NCI-H748 treated with DMSO at 0.1 percent for 48 hours (cell line): Measurements from ENCODE around the gene AKAP8L.

Experiments
- DNase-seq: peaks from one replicate; lab custom pipeline; 2025; lab: John Stamatoyannopoulos, UW

Gene AKAP8L, protein sequence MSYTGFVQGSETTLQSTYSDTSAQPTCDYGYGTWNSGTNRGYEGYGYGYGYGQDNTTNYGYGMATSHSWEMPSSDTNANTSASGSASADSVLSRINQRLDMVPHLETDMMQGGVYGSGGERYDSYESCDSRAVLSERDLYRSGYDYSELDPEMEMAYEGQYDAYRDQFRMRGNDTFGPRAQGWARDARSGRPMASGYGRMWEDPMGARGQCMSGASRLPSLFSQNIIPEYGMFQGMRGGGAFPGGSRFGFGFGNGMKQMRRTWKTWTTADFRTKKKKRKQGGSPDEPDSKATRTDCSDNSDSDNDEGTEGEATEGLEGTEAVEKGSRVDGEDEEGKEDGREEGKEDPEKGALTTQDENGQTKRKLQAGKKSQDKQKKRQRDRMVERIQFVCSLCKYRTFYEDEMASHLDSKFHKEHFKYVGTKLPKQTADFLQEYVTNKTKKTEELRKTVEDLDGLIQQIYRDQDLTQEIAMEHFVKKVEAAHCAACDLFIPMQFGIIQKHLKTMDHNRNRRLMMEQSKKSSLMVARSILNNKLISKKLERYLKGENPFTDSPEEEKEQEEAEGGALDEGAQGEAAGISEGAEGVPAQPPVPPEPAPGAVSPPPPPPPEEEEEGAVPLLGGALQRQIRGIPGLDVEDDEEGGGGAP

DNA sequence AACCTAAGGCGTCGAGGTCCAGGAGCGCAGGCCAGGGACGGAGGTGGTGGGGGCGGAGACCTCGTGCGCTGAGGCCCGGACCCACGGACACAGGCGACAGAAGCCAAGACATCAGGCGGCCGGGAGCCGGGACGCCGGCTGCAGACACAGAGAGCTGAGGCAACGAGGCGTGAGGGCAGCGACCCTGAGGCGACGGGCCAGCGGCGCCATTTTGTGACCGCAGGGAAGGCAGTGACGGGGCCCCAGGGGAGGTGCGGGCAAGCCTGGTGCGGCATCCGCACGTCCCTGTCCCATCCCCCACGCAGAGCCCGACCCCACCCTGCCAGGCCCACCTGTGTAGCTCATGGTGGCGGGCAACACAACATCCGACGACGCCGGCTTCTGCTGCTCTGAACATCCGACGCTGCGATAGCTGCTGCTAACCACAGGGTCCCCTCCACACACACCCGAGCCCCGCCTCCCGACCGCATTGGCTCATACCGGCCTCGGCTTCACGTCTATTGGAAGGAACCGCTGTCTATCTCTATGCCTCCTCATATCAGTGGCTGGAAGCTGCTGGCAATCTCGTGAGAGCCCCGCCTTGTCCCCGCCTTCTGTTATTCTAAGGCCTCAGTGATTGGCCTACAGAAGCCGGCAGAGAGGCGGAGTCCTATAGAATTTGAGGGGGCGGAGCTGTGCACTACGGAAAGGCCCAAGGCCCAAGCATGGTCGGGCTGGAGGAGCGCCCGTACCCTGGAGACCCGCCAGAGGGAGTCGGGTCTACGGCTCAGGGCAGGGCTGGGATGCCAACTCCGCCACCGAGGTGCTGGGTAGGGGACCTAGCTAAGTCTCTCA lies at the start of gene AKAP8L:
AKAP8L (minus strand) TSS at position 410 of the 834 bp plus-strand sequence; CDS start at position 345, 65 bp downstream.
- peak; percentile 96 for DNase-seq

DNA sequence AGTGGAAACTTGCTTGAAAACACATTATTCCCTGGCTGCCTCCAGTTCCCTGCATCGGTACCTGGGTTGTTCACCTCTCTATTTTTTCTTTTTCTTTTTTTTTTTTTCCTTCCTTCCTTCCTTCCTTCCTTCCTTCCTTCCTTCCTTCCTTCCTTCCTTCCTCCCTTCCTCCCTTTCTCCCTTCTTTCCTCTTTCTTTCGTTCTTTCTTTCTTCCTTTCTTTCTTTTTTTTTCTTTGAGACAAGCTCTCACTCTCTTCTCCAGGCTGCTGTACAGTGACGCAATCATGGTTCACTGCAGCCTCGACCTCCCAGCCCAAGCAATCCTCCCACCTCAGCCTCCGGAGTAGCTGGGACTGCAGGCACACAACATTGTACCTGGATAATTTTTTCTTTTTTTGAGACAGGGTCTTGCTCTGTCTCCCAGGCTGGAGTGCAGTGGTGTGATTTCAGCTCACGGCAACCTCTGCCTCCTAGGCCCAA lies 49.0 kb upstream of the AKAP8L start:
- DNase-seq, result no peak

DNA sequence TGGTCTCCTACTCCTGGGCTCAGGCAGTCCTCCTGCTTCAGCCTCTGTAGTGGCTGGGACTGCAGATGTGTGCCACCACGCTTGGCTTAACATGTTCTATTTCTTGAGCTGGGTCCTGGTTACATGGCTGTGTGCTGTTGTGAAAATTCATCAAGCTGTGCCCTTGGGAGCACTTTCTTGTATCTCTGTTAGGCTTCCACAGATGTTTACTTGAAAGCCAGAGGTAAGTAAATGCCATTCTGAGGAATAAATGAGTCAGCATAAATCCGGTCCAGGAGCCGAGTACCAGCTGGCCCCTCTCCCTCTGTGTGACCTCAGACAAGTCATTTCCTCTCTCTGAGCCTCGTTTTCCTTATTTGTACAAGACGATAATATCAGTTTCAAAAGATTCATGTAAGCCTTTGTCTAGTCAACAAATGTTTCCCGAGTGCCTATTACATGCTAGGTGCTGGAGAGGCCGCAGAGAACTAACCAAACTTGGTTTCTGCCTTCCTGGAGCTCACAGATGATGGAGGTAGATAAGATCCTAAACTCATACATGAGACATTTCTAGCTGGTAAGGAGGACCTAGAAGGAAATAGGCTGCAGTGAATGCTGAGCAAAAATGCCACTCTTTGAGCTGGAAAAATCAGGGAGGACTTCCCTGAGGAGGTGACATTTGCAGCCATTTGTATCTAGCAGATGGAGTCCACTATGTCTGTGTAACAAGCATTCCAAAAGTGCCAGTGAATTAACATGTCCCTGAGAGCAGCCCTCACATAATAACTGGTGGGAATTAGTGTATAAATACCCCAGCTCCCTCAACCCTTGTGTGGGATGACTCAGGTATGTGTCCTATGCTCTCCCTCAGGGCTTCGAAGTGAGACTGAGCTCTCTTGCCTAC lies 48.3 kb upstream of the AKAP8L start:
- no peak for DNase-seq

DNA sequence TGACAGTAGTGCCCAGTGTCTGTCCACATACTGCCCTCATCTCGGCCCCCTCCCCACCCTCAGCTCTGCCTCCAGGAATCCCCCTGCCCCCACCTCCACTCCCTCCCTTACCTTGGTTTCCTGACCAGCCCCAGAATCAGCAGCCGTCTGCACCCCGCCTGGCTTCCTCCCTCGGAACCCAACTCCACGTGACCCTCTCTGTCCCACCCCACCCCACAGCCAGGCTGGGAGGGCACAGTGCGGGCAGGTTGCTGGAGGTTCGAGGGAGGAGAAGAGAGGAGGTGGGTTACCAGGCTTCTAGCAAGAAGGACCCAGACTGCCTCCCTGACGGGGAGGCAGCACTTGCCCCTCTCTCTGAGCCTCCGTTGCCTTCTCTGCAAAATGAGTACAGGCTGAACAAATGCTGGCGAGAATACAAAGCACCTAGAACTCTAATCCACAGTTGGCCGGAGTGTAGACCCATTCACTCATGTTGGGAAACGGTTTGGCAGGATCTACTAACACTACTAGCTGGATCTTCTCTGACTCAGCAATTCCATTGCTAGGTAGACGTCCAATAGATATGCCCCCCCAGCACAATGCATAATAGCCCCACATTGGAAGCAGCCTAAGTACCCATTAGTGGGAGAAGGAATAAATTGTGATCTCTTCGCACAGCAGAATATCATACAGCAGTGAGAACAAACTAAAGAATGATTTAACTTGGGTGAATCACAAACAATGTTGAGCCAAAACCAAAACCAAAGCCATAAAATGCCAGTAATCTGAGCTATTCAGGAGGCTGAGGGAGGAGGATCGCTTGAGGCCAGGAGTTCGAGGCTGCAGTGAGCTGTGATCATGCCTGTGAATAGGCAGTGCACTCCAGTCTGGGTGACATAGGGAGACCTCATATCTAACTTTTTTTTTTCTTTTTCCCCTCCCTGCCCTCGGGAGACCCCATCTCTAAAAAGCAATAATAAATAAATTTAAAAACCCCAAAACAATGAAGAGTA lies 45.9 kb upstream of the AKAP8L start, which contains the start of gene RASAL3:
RASAL3 (minus strand) TSS at position 151 of the 992 bp plus-strand sequence. CDS start 186 bp downstream, outside the sequence.
- DNase-seq, result no peak

DNA sequence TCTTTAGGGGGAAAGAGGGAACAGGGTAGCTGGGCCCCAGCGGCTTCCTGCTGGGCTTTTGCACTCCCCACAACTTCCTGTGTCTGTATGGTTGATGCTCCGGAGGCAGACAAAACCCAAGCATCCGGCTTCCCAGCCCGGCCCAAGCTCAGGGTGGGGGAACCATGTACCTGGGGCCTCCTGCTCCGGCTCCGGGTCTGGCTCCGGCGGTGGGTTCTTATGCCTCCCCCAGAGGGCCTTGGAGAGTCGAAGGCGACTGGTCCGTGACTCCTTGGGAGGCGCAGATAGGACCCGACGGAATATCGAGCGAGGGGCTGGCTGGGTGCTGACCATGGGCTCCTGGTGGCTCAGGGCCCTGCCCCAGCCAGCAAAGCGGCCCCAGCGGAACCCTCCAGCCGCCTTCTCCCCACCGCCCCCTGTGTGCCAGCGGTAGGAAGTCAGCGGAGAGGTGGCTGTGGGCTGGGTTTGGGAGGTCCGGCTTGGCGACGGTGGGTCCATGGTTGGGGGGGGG lies 45.1 kb upstream of the AKAP8L start:
- DNase-seq, result no peak

DNA sequence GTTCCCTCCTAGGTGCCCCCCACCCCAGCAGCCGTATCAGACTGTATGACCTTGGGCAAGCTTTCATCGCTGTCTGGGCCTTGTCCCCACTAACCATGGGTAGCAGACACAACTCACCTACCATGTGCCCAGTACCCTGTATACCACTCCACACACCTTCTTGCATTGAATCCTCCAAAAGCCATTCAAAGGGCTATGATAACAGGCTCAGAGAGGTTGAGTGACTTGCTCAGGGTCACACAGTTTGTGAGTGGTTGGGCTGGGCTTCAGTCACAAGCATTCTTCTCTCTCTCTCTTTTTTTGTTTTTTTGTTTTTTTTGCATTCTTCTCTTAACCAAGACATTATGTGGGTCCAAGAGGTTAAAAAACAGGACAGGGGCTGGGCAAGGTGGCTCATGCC lies 42.9 kb upstream of the AKAP8L start:
- no peak for DNase-seq

DNA sequence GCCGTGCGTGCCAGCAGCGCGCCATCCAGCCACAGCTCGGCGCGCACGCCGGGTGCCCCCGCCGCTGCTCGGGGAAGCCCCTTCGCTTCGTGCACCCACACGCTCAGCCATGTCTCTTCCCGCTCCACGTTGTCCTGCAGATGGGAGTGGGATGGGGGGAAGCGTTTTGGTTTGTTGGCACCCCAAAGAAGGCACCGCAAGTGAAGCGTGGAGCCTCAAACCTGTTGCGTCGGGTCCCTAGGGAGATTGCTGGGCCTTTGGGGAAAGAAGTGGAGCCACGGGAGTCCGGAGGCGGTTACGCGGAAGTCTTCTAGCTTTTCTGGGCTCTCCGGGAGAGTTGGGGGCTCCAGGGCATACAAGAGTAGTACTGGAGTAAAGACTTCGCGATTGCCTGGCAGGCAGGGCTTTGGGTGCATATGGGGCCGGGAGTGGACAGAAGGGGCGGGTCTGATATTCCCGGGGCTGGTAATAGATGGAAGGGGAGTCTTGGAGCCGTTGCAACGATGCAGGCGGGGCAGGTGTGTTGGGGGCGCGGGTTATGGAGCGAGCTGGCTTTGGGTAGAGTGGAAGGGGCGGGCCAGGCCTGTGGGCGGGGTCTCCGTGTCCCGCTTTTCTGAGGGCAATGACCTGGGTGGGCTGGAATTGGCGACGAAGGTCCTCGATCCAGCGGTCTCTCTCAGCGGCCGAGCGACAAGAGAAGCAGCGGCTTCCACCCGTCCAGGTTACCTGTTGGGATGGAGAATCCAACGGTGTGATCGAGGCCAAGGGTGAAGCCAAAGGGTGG lies 39.1 kb upstream of the AKAP8L start:
- DNase-seq, result no peak

DNA sequence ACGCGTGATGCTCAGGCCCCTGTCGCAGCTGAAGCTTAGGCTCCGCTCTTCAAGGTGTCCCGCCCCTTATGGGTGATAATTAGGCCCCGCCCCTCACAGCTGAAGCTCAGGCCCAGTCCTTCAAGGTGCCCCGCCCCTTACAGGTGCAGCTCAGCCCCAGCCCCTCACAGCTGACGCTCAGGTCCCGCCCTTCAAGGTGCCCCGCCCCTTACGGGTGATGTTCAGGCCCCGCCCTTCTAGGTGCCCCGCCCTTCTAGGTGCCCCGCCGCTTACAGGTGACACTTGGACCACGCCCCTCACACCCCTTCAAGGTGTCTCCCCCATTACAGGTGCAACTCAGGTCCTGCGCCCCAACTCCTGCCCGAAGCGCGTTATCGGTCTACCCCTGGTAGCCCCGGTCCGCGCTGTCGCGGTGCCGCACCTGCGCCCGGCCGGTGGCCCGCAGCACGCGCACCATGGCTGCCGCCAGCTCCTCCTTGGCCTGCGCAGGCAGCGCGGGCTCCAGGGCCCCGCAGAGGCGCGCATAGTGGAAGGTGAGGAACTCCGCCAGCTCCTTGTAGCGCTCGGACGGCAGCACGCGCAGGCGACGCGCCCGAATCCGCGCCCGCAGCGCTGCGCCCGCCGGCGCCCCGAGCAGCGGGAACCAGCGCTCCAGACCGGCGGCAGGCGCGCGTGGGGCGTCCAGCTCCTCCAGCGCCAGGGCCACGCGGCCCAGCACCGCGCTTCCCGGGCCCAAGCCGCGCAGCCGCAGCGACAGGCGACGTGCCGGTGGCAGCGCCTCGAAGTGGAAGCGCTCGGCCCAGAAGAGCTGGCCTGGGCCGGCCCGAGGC lies 38.3 kb upstream of the AKAP8L start:
- peak; percentile 74 for DNase-seq

DNA sequence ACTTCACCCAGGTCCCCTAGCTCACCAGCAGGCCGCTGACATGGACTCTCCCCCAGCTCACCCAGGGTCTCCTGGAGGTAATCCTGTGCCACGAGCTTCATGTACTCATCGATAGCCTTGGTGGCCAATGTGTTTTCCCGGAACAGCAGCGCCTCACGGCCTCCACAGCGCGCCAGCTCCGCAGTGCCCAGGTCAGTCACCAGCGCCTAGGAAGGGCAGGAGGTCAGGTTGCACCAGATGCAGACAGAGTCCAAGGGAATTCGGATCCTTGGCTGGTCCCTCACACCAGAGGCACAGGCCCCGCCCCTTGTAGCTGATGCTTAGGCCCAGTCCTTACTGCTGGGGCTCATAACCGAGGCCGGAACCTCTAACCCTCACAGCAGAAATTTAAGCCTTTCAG lies 37.7 kb upstream of the AKAP8L start:
- DNase-seq, result no peak

DNA sequence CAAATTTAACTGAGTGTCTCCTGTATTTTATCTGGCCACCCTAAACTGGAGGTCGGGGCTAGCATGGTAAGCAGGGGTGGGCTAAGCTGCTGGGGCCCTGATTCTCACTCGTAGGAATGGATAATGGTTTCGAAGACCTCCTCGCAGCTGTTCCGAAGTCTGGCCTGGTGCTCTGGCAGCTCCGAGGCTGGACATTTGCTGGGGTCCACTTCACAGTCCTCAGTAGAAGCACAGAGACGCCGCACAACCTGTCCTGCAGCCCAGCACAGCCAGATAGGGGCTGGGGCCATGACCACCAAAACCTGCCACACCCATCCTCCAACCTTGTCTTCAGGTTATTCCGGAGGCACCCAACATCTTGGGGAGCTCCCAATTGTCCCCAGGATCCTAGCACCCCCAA lies 37.2 kb upstream of the AKAP8L start:
- no peak for DNase-seq

DNA sequence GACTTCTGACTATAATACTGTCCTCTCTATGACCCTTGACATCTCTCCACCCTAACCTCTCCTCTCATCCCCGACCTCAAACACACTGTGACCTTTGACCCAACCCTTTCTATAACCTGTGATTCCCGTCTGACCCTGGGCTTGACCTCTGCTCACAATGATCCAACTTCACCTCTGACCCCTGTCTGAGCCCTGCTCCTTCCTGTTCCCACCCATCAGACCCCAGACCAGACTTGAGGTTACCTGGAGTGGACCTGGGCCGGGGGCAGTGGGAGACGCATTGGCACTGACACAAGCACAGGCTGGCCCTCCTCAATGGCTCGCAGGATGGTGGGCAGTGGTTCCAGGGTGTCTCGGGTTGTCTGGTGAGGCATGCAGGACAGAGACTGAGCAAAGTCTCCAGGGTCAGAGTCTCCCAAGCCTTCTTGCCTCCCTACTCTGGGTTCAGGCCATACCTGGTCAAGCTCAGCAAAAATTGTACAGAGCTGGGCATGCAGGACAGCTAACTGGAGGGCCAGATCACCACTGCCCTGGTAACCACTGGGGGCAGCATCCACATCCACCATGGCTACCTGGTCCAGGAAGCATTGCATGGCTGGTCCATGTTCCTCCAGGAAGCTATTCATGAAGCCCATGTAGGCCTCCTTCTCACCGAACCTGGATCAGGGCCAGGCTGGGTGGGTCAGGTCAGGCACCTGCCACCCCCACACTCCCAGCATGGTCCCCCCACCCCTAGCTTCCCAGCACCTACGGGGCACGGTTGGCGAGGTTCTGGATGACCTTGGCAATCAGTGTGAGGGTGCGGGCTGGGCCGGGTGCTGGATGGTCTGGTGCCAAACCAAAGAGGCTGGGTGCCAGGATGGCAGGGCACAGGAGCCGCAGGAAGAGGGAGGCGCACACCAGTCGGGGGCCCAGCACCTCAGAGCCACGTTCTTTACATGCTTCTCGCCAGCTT lies 35.4 kb upstream of the AKAP8L start:
- no peak for DNase-seq

DNA sequence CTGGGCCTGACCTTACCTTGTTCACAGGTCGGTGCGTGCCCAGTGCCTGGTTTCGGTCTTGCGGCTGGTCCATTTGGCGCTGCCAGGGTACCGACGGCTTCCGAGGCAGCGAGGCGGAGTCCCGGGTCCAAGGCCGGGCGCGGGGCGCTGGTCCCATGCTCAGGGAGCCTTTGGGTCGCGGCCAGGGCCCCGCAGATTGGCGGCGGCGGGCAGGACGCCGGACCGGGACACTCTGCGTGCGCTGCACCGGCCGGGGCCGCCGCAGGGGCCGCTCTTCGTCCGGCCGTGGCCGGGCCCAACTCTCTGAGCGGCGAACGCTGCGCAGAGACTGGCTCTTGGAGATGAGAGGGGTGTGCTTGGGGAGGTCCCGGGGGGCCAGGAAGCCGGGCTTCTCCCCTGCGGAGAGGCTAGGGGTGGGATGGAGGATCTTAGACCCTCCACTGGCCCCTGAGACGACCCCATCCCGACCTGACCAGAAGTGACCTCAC lies 34.3 kb upstream of the AKAP8L start:
- DNase-seq, result no peak

DNA sequence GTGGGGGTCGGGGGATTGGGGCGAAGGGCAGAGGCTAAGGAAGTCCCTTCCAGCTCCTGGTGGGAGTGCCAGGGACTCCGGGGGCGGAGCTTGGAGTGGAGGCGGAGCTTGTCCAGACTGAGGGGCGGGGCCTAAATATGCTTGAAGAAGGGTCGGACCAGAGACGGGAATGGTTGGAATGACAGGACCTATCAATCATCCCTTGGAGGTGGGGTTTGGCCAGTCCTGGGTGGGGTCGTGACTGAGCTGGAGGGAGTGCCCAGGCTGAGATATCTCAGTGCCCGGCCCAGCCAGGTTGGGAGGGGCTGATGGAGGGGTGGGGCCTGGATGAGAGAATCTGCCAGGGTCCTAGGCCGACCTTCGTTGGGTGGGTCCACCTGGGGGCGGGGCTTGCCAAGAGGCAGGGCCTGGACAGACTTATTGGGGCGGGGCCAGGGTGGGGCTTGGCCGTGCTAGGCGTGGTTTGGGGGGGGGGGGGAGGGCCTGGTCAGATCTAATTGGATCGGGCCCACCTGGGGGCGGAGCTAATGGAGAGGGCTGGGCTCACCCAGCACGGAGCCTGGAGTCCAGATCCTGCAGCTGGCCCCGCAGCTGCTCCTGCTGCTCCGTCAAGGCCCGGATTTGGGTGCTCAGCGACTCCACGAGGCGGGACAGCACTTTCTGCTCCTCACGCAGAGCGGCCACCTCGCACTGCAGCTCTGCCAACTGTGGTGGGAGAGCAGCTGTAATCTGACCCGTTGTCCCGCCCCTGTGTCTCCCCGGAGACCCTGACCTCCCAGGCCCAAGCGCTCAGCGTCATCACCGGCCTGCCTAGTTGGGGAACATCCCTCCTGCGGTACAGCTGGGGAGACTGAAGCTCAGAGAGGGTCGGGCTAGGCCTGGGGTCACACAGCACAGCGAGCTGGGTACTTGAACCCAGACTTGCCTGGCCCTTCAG lies 33.6 kb upstream of the AKAP8L start:
- DNase-seq, result peak; percentile 46

DNA sequence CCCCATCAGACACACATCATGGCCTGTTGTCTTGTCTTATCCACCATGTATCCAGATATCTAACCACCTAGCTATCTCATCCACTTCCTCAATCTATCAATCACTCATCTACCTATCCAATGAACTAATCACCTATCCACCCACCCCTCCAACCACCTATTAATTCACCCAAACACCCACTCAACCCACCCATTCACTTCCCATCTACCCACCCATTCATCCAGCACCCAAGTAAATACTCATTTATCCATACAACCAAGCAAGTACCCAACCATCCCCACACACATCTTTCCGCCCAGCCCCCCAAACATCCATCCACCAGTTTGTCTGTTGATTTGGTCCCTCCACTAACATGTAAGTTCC lies 31.7 kb upstream of the AKAP8L start:
- no peak for DNase-seq

DNA sequence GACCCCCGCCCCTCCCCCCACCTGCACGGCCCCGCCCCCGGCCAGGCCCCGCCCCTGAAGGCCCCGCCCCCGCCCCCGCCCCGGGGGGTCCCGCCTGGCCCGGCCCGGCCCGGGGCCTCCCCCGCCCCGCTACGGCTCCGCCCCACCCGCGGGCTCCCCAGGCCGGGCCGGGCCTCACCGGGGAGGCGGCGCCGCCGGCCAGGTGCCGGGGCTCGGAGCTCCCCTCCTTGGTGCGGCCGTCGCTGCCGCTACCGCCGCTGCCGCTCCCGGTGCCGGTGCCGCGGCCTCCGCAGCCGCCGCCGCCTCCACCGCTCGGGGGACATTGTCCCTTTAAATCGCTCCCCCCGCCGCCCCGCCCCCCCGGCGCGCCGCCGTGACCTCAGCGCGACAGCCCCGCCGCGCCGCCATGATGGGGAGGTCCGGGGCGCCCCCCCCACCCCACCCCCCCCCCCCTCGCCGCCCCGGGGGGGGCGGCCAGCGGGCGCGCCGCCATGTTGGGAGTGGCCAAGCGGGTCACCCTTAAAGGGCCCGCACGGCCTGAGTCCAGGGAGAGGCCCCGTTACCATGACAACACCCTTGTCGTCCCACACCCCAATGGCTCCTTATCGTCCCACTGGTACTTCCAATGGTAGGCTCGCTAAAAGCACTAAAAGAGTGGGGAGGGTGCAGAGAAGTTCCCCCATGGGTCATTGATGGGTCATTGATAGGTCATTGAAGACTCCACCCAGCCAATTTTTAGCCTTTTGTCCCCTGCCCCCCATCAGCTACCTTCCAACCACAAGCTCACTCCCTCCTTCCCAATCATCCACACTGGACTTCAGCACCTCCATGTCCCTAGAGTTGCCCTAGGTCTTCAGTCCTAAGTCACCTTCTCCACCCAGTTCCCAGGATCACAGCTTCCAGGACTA lies 31.1 kb upstream of the AKAP8L start, which contains the start of gene WIZ:
WIZ (minus strand) TSS at position 337 of the 908 bp plus-strand sequence. CDS start 1,649 bp downstream, outside the sequence.
- no peak for DNase-seq
